Esophagus muscularis mucosa (tissue), 3 donors: ENCODE results near the gene SLC38A2.

Experiments
- POLR2A ChIP-seq: fragments of 450-650 bp; IDR thresholded peaks from one replicate; pipeline ENCODE4 v1.6.1; 2017; ENCODE audit warnings: antibody characterized with exemption, moderate library complexity, mild to moderate bottlenecking, low read depth
- POLR2AphosphoS5 ChIP-seq, 2 donors: sonication (generic); formaldehyde crosslinking; IDR thresholded peaks; one replicate each; pipeline ENCODE4 v1.6.1; 2017; ENCODE audit warnings: antibody characterized with exemption in 2 of 2
- TF ChIP-seq, protein P1 (sequence below), 3 experiments: fragments of 200-600 bp in 2 of 3; fragments of 450-650 bp in 1 of 3; sonication (generic) in 2 of 3; IDR thresholded peaks; one replicate each; pipeline ENCODE4 v1.5.1; 2017 to 2019; ENCODE audit warnings: antibody characterized with exemption in 3 of 3, mild to moderate bottlenecking in 2 of 3, moderate library complexity in 1 of 3

DNA sequence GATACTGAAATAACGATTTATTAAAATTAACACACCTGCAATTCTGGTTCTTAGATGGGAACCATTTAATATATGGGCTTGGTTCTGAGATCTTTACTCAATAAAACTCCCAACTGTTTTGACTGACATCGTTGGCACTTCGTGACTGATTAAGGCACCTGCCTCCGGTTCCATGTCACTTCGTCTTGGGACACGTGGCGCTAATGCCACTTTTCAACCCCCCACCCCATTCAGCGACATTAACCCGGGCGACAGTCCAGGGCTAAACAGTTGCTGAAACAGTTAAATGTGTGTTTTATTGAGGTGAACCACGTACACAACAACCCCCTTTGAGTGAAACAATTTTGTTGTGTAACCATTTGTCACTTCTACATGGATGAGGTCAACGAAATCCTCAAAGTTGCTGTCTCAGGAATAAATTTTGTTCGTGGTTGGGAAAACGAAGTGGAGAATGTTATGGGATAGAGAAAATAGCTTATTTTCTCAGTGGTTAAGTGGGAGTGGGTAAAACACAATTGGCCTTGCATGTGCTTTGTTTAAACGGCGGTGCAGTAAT lies 9.9 kb upstream of the SLC38A2 start:
- TF ChIP-seq POLR2A (no peak), POLR2AphosphoS5 (IDR thresholded peaks at IDR 0.05) (no peak)
- TF ChIP-seq, protein P1, sequence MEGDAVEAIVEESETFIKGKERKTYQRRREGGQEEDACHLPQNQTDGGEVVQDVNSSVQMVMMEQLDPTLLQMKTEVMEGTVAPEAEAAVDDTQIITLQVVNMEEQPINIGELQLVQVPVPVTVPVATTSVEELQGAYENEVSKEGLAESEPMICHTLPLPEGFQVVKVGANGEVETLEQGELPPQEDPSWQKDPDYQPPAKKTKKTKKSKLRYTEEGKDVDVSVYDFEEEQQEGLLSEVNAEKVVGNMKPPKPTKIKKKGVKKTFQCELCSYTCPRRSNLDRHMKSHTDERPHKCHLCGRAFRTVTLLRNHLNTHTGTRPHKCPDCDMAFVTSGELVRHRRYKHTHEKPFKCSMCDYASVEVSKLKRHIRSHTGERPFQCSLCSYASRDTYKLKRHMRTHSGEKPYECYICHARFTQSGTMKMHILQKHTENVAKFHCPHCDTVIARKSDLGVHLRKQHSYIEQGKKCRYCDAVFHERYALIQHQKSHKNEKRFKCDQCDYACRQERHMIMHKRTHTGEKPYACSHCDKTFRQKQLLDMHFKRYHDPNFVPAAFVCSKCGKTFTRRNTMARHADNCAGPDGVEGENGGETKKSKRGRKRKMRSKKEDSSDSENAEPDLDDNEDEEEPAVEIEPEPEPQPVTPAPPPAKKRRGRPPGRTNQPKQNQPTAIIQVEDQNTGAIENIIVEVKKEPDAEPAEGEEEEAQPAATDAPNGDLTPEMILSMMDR (IDR thresholded peaks at IDR 0.05), result no peak
